Lung (tissue), 12 donors: ENCODE measurements around the gene ANK3. TPM values are rescaled to one million over a fixed set of nuclear protein-coding genes. Genes with fewer than 3 reads are reported as not detected.

Experiments used
- ATAC-seq: fragments of 200-7000 bp; cut with Tn5 transposase; one replicate; pipeline ENCODE4 v1.9.1; 2020; ENCODE audit warnings: moderate number of reproducible peaks; ENCODE audit not compliant: insufficient read depth, low FRiP score
- DNase-seq, 3 donors: peaks; one replicate each; pipeline ENCODE4 v3.0.0-alpha.2; 2013 to 2017
- H3K27ac ChIP-seq, 2 donors: one replicate each; pipeline ENCODE4 v1.5.1; 2013; ENCODE audit warnings: mild to moderate bottlenecking in 2 of 2, moderate library complexity in 2 of 2, control low read depth in 1 of 2, inconsistent platforms in 1 of 2, low read depth in 1 of 2, low read length in 1 of 2
- H3K27me3 ChIP-seq, 3 donors: one replicate each; pipeline ENCODE4 v1.5.1; 2013; ENCODE audit warnings: low read length in 2 of 3; ENCODE audit not compliant: control insufficient read depth in 3 of 3, insufficient read depth in 3 of 3
- H3K36me3 ChIP-seq, 4 donors: one replicate each; pipeline ENCODE4 v1.5.1; 2013; ENCODE audit warnings: low read length in 4 of 4, mild to moderate bottlenecking in 1 of 4, moderate library complexity in 1 of 4; ENCODE audit not compliant: control insufficient read depth in 4 of 4, insufficient read depth in 4 of 4
- H3K4me1 ChIP-seq, 5 donors: one replicate each; pipeline ENCODE4 v1.5.1; 2013; ENCODE audit warnings: low read length in 5 of 5, mild to moderate bottlenecking in 2 of 5, moderate library complexity in 1 of 5; ENCODE audit not compliant: control insufficient read depth in 5 of 5, insufficient read depth in 5 of 5
- H3K4me3 ChIP-seq: one replicate; pipeline ENCODE4 v1.5.1; 2013; ENCODE audit warnings: mild to moderate bottlenecking, control low read depth, moderate library complexity
- H3K9ac ChIP-seq, 2 donors: one replicate each; pipeline ENCODE4 v1.5.1; 2013; ENCODE audit warnings: low read length in 2 of 2, control low read depth in 1 of 2; ENCODE audit not compliant: insufficient read depth in 1 of 2
- H3K9me3 ChIP-seq, 4 donors: one replicate each; pipeline ENCODE4 v1.5.1; 2013; ENCODE audit warnings: low read length in 3 of 4, mild to moderate bottlenecking in 1 of 4, moderate library complexity in 1 of 4; ENCODE audit not compliant: control insufficient read depth in 4 of 4, insufficient read depth in 3 of 4
- CTCF ChIP-seq: IDR thresholded peaks from 2 replicates; pipeline ENCODE4 v1.5.1; 2012; ENCODE audit warnings: mild to moderate bottlenecking; ENCODE audit errors: control extremely low read depth, extremely low read depth
- WGBS, 2 donors: extraction: QIAGEN DNeasy Blood & Tissue Kit; methylation state at CpG; one replicate each; pipeline ENCODE4 v1.1.7; 2013; 5-methylcytosine and 5-hydroxymethylcytosine counted together
- polyA plus RNA-seq, 2 donors: library from polyadenylated mRNA; stranded (reverse); fragments of 200-250 nt; gene quantifications; one replicate each; pipeline ENCODE4 v1.2.1, GENCODE V29; 2013
- total RNA-seq, 2 donors: library from RNA; depleted of rRNA in 1 of 2; stranded (reverse); fragments of >200 nt in 1 of 2; gene quantifications; one replicate each; pipeline ENCODE4 v1.2.1, GENCODE V29; 2014 to 2021
- donor health status: control.
- donor health status: control.
- donor health status: Bipolar disorder and iron deficiency.
- donor health status: healthy.
- donor health status: DM: yes; HTN: yes; CAD: no.

Gene ANK3
- total and polyA plus RNA-seq, 4 donors = 10.4 to 96.0 (median 46.4) TPM

- 76 to 80% methylated on average over 2 of the region's 2 CpGs for WGBS, 2 donors
Observed at GRCh38 chr10:60397792-60398191, 8.1 kb upstream of the ANK3 start.

GRCh38 chr10:60396766-60397165 is 7.1 kb upstream of the ANK3 start:
- Histone ChIP-seq H3K4me3 (no peak overlapping the region), H3K4me1 (peaks cover 0 to 7% (median 0%) of the 10 kb centered on the region in 5 donors), H3K27ac (no peak overlapping the region), H3K9ac (no peak overlapping the region), H3K27me3 (no peaks in the 10 kb centered on the region), H3K36me3 (no peaks in the 10 kb centered on the region), H3K9me3 (no peaks in the 10 kb centered on the region)
- DNase-seq (no peak), ATAC-seq (no peak)
- no peak for TF ChIP-seq CTCF
- 92 to 97% methylated on average over 3 of the region's 3 CpGs for whole genome bisulfite sequencing, 2 donors

More at GRCh38 chr10:60397792-60398191, 8.1 kb upstream of the ANK3 start:
- Histone ChIP-seq H3K4me1 (peaks cover 0 to 7% (median 0%) of the 10 kb centered on the region in 5 donors), H3K4me3 (no peak overlapping the region), H3K27ac (no peak overlapping the region), H3K36me3 (no peaks in the 10 kb centered on the region), H3K9me3 (no peaks in the 10 kb centered on the region), H3K27me3 (no peaks in the 10 kb centered on the region), H3K9ac (no peak overlapping the region)
- no peak for TF ChIP-seq CTCF
- DNase-seq (no peak), ATAC-seq (no peak)

DNA sequence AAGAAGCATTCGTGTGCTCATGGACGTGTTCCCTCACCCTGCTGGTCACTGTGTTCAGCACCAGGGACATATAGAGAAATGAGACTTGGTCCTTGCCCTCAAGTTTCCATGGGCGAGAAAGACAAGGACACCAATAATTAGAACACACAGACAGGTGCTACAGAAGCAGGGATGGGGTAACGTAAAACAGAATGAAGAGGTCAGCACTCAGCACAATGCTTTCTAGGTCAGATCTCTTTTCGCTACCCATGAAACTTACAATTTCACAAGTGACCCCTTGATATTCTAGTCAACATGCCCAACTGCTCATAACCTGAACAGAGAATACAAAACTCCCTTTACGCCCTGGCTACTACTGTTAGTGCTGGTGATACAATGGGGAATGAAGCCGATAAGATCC is 6.0 kb upstream of the ANK3 start:
- no peak overlapping the region for H3K4me3 ChIP-seq
- no peaks in the 10 kb centered on the region for H3K27me3 ChIP-seq
- no peak for TF ChIP-seq CTCF
- DNase-seq (no peak), ATAC-seq (no peak)
- H3K4me1 ChIP-seq = peaks cover 0 to 7% (median 0%) of the 10 kb centered on the region in 5 donors
- H3K36me3 ChIP-seq = no peaks in the 10 kb centered on the region
- H3K27ac ChIP-seq = no peak overlapping the region
- H3K9ac ChIP-seq = no peak overlapping the region
- WGBS, 2 donors = 91 to 94% methylated on average over 7 of the region's 7 CpGs
- H3K9me3 ChIP-seq = no peaks in the 10 kb centered on the region

DNA sequence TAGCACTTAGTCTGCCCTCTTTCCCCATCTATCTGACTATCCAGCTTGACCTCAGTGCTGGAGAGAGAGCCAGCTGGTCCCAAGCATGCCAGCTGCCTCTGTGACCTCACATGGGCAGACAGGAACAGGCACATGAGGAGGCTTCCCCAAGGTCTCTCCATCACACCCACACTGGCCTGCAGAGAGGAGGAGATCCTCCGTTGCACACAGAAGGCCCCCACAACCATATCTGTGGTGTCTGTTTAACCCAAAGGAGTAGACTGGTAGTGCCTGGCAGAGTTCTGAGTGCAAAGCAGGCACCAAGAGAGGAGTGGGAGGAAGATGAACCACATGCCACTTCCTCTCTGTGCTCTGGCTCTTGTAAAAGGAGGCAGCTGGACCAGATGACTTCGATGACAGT is 4.8 kb upstream of the ANK3 start:
- DNase-seq (no peak), ATAC-seq (no peak)
- TF ChIP-seq CTCF = no peak
- Histone ChIP-seq H3K4me3 (no peak overlapping the region), H3K36me3 (no peaks in the 10 kb centered on the region), H3K27ac (no peak overlapping the region), H3K4me1 (peaks cover 0 to 7% (median 0%) of the 10 kb centered on the region in 5 donors), H3K9ac (no peak overlapping the region), H3K27me3 (no peaks in the 10 kb centered on the region), H3K9me3 (no peaks in the 10 kb centered on the region)
- 80 to 89% methylated on average over 2 of the region's 2 CpGs for WGBS, 2 donors
